Glutamatergic neuron (in vitro differentiated cells): Measurements from ENCODE around the gene FAP. TPM values are rescaled to one million over a fixed set of nuclear protein-coding genes. Genes with fewer than 3 reads are reported as not detected.

Source experiments
- DNase-seq: peaks from one replicate; pipeline ENCODE4 v3.0.0; 2022
- H3K27ac Mint-ChIP-seq: one replicate; pipeline ENCODE4 v1.8.0; 2020; ENCODE audit warnings: mild to moderate bottlenecking, mixed read lengths, inconsistent platforms; ENCODE audit not compliant: unreplicated experiment
- H3K27me3 Mint-ChIP-seq: one replicate; pipeline ENCODE4 v1.8.0; 2020; ENCODE audit warnings: mild to moderate bottlenecking, moderate library complexity, mixed read lengths, inconsistent platforms; ENCODE audit not compliant: unreplicated experiment
- H3K36me3 Mint-ChIP-seq: one replicate; pipeline ENCODE4 v1.8.0; 2020; ENCODE audit warnings: mild to moderate bottlenecking, mixed read lengths, inconsistent platforms; ENCODE audit not compliant: unreplicated experiment
- H3K4me1 Mint-ChIP-seq: one replicate; pipeline ENCODE4 v1.8.0; 2020; ENCODE audit warnings: mild to moderate bottlenecking, low read depth, mixed read lengths, inconsistent platforms; ENCODE audit not compliant: unreplicated experiment
- H3K4me3 Mint-ChIP-seq: one replicate; pipeline ENCODE4 v1.8.0; 2020; ENCODE audit warnings: mild to moderate bottlenecking, mixed read lengths, inconsistent platforms; ENCODE audit not compliant: unreplicated experiment
- H3K9me3 Mint-ChIP-seq: one replicate; pipeline ENCODE4 v1.8.0; 2020; ENCODE audit warnings: mild to moderate bottlenecking, moderate library complexity, mixed read lengths, inconsistent platforms; ENCODE audit not compliant: unreplicated experiment
- total RNA-seq: library from RNA; stranded (reverse); fragmentation: NEBNext Ultra II Directional; extraction: Animal tissue kit (Norgen Biotek cat#: 25700); gene quantifications from one replicate; pipeline ENCODE4 v1.2.1, GENCODE V29; 2021; ENCODE audit not compliant: unreplicated experiment
- TF ChIP-seq, protein P1 (sequence below): fragments of 200-600 bp; sonication (generic); IDR thresholded peaks from one replicate; pipeline ENCODE4 v1.5.0; 2021; ENCODE audit not compliant: partially characterized antibody, unreplicated experiment

The FAP gene
- total RNA-seq, 1 donor from 2014 or later, result not detected

DNA sequence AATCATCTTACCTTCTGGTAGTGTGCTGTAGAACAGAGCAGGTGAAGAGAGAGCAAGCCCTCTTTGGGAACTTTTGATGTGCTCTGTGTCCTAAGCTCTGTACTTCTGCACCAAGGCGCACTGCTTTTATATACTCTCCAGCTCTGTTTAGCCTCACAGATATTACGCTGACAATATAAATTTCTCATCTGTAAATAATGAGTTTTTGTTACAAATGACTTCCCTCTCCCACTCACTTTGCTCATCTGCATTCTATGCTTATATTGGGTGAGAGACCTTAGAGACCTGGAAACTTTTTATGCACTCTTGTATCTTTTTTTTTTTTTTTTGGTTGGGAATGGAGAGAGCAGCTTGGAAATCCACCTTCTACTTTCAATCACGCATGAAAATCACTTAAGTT is 91.1 kb downstream of the FAP start, which contains the start of gene GCG:
Gene GCG (minus strand): TSS at position 101 of the 400 bp plus-strand sequence. CDS start 3,069 bp downstream, outside the sequence.
- no peak within 1 kb of the TSS for H3K27ac Mint-ChIP-seq
- H3K4me1 Mint-ChIP-seq, result peaks cover 2% of the 10 kb centered on the region
- no peaks in the 10 kb centered on the region for H3K36me3 Mint-ChIP-seq
- TF ChIP-seq, protein P1, sequence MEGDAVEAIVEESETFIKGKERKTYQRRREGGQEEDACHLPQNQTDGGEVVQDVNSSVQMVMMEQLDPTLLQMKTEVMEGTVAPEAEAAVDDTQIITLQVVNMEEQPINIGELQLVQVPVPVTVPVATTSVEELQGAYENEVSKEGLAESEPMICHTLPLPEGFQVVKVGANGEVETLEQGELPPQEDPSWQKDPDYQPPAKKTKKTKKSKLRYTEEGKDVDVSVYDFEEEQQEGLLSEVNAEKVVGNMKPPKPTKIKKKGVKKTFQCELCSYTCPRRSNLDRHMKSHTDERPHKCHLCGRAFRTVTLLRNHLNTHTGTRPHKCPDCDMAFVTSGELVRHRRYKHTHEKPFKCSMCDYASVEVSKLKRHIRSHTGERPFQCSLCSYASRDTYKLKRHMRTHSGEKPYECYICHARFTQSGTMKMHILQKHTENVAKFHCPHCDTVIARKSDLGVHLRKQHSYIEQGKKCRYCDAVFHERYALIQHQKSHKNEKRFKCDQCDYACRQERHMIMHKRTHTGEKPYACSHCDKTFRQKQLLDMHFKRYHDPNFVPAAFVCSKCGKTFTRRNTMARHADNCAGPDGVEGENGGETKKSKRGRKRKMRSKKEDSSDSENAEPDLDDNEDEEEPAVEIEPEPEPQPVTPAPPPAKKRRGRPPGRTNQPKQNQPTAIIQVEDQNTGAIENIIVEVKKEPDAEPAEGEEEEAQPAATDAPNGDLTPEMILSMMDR, result no peak
- H3K27me3 Mint-ChIP-seq, result no peaks in the 10 kb centered on the region
- no peak for DNase-seq
- H3K4me3 Mint-ChIP-seq, result no peak within 1 kb of the TSS
- H3K9me3 Mint-ChIP-seq, result no peaks in the 10 kb centered on the region

DNA sequence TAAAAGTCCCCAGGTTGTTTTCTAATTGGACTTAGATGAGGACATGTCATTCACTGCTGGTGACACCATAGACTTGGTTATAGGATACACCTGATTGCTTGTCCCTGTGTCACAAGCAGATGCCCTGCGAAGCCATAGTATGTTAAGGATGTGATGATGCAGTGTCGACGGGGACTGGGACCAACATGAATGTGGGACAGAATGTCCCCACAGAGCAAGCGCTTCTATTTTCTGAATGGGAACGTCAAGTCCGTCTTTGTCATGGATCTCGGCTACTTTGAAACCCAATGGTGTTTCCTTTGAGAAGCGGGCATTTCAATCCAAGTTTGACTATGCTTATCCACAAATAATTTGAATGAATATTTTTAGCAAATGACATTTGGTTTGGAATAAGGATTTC is 93.3 kb downstream of the FAP start:
- no peaks in the 10 kb centered on the region for H3K27me3 Mint-ChIP-seq

DNA sequence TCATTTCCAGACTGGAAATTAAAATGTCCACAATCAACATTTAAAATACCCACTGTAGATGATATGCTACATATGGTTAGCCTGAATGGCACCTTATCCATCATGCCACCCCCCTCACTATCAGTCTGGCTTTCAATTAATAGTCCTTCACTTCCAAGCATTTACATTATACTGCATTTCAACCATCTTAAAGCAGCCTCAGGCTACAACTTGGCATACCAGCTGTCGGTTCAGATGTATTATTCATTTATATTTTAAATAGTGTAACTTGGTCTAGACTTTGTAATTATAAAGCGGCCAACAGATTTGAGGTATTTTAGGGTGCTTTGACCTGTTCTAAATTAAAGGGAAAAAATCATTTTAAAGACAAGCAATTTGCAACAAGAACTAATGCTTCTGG is 93.8 kb downstream of the FAP start:
- H3K4me1 Mint-ChIP-seq, result peaks cover 2% of the 10 kb centered on the region
- no peak overlapping the region for H3K4me3 Mint-ChIP-seq
- H3K9me3 Mint-ChIP-seq, result no peaks in the 10 kb centered on the region
- TF ChIP-seq, protein P1, result no peak
- DNase-seq, result no peak
- H3K27ac Mint-ChIP-seq, result no peak overlapping the region
- H3K36me3 Mint-ChIP-seq, result no peaks in the 10 kb centered on the region
- H3K27me3 Mint-ChIP-seq, result no peaks in the 10 kb centered on the region

More for the DNA sequence above, 93.3 kb downstream of the FAP start:
- Mint-ChIP-seq H3K36me3 (no peaks in the 10 kb centered on the region), H3K27ac (no peak overlapping the region), H3K4me1 (peaks cover 2% of the 10 kb centered on the region), H3K9me3 (no peaks in the 10 kb centered on the region), H3K4me3 (no peak overlapping the region)
- no peak for DNase-seq
- TF ChIP-seq, protein P1, result no peak

DNA sequence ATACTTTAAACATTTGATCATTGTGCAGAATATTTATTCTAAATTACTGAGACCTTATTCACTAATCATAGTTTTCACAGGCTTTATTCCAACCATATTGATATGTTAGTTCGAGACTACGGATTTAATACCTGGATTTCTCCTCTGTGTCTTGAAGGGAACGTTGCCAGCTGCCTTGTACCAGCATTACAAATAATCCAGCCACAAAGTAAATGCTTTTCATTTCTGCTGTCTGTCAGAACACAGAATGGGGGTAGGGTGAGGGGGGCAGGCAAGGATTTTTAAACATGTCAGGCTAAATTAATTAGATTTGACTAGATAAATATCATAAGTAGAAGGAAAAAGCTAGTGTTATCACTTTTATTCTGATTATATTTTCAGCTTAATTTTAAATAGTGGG is 94.3 kb downstream of the FAP start:
- no peaks in the 10 kb centered on the region for H3K36me3 Mint-ChIP-seq
- no peaks in the 10 kb centered on the region for H3K27me3 Mint-ChIP-seq
- TF ChIP-seq, protein P1, result no peak

DNA sequence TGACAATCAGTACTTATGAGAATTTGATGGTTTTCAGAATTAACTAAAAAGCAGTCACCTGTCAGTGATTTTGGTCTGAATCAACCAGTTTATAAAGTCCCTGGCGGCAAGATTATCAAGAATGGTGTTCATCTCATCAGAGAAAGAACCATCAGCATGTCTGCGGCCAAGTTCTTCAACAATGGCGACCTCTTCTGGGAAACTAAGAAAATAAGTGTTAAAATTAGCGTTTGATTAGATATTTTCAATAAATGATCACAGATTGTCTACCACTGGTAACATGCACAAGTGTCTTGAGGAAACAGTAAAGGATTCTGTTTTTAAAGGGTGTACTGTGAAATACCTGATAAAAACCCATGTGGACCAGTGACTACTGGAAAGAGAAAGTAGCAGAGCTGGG is 99.3 kb downstream of the FAP start:
- Mint-ChIP-seq H3K9me3 (no peaks in the 10 kb centered on the region), H3K4me3 (no peak overlapping the region), H3K36me3 (no peaks in the 10 kb centered on the region), H3K27ac (no peak overlapping the region), H3K4me1 (peaks cover 1% of the 10 kb centered on the region), H3K27me3 (no peaks in the 10 kb centered on the region)
- no peak for DNase-seq
- TF ChIP-seq, protein P1, result no peak

More for the DNA sequence above, 94.3 kb downstream of the FAP start:
- Mint-ChIP-seq H3K9me3 (no peaks in the 10 kb centered on the region), H3K27ac (no peak overlapping the region), H3K4me1 (peaks cover 2% of the 10 kb centered on the region), H3K4me3 (no peak overlapping the region)
- no peak for DNase-seq
